Liver (tissue), 9 donors: Measurements from ENCODE around the gene FPR1. TPM values are rescaled to one million over a fixed set of nuclear protein-coding genes. Genes with fewer than 3 reads are reported as not detected.

Experiments
- DNase-seq: peaks from one replicate; pipeline ENCODE4 v3.0.0-alpha.2; 2017; ENCODE audit warnings: low spot score
- H3K27ac ChIP-seq, 2 donors: one replicate each; pipeline ENCODE4 v1.7.0; 2013; ENCODE audit warnings: inconsistent platforms in 2 of 2, low read length in 2 of 2, control low read depth in 1 of 2, low read depth in 1 of 2, mild to moderate bottlenecking in 1 of 2
- H3K27me3 ChIP-seq, 4 donors: one replicate each; pipeline versions ENCODE4 v1.6.1 to v1.7.0; 2013; ENCODE audit warnings: low read length in 3 of 4, inconsistent platforms in 1 of 4, mild to moderate bottlenecking in 1 of 4, moderate library complexity in 1 of 4; ENCODE audit not compliant: control insufficient read depth in 4 of 4, insufficient read depth in 4 of 4
- H3K36me3 ChIP-seq, 4 donors: one replicate each; pipeline versions ENCODE4 v1.6.1 to v1.7.0; 2013; ENCODE audit warnings: low read length in 3 of 4, mild to moderate bottlenecking in 3 of 4, low read depth in 1 of 4, moderate library complexity in 1 of 4; ENCODE audit not compliant: control insufficient read depth in 4 of 4, insufficient read depth in 3 of 4
- H3K4me1 ChIP-seq, 4 donors: one replicate each; pipeline versions ENCODE4 v1.6.1 to v1.7.0; 2013; ENCODE audit warnings: low read length in 3 of 4, mild to moderate bottlenecking in 3 of 4, moderate library complexity in 1 of 4; ENCODE audit not compliant: control insufficient read depth in 4 of 4, insufficient read depth in 4 of 4
- H3K4me3 ChIP-seq, 3 donors: one replicate each; pipeline versions ENCODE4 v1.6.1 to v1.7.0; 2013; ENCODE audit warnings: low read length in 3 of 3, control low read depth in 1 of 3, low read depth in 1 of 3, mild to moderate bottlenecking in 1 of 3
- H3K9ac ChIP-seq, 2 donors: one replicate each; pipeline ENCODE4 v1.7.0; 2013; ENCODE audit warnings: low read length in 2 of 2, mild to moderate bottlenecking in 2 of 2, moderate library complexity in 2 of 2, control low read depth in 1 of 2, low read depth in 1 of 2
- H3K9me3 ChIP-seq, 4 donors: one replicate each; pipeline versions ENCODE4 v1.6.1 to v1.7.0; 2013; ENCODE audit warnings: low read length in 3 of 4; ENCODE audit not compliant: control insufficient read depth in 4 of 4
- ATF3 ChIP-seq: IDR thresholded peaks from 2 replicates; pipeline ENCODE4 v1.6.1; 2016; ENCODE audit warnings: antibody characterized with exemption
- EGR1 ChIP-seq, 2 donors: IDR thresholded peaks; 2 replicates each; pipeline ENCODE4 v1.6.1; 2016 to 2018; ENCODE audit warnings: antibody characterized with exemption in 2 of 2, low read depth in 2 of 2
- FOXA1 ChIP-seq: IDR thresholded peaks from 2 replicates; pipeline ENCODE4 v1.6.1; 2016; ENCODE audit warnings: antibody characterized with exemption
- FOXA2 ChIP-seq: IDR thresholded peaks from 2 replicates; pipeline ENCODE4 v1.6.1; 2016; ENCODE audit warnings: antibody characterized with exemption
- GABPA ChIP-seq, 2 donors: IDR thresholded peaks in 1 of 2; conservative IDR thresholded peaks in 1 of 2; 2 replicates each; pipeline ENCODE4 v1.6.1; 2016; ENCODE audit warnings: antibody characterized with exemption in 2 of 2, mild to moderate bottlenecking in 1 of 2, moderate library complexity in 1 of 2
- HNF4A ChIP-seq, 2 donors: conservative IDR thresholded peaks; 2 replicates each; pipeline ENCODE4 v1.6.1; 2016; ENCODE audit warnings: antibody characterized with exemption in 2 of 2, mild to moderate bottlenecking in 2 of 2
- HNF4G ChIP-seq: IDR thresholded peaks from 2 replicates; pipeline ENCODE4 v1.6.1; 2016; ENCODE audit warnings: antibody characterized with exemption
- JUND ChIP-seq, 2 donors: IDR thresholded peaks; 2 replicates each; pipeline ENCODE4 v1.6.1; 2016; ENCODE audit warnings: antibody characterized with exemption in 2 of 2
- NR2F2 ChIP-seq: IDR thresholded peaks from 2 replicates; pipeline ENCODE4 v1.6.1; 2016; ENCODE audit warnings: antibody characterized with exemption
- RAD21 ChIP-seq, 2 donors: IDR thresholded peaks; 2 replicates each; pipeline ENCODE4 v1.6.1; 2016; ENCODE audit warnings: antibody characterized with exemption in 2 of 2, mild to moderate bottlenecking in 2 of 2
- RXRA ChIP-seq, 2 donors: IDR thresholded peaks; 2 replicates each; pipeline ENCODE4 v1.6.1; 2017 to 2018; ENCODE audit warnings: antibody characterized with exemption in 2 of 2, mild to moderate bottlenecking in 1 of 2
- SP1 ChIP-seq: IDR thresholded peaks from 2 replicates; pipeline ENCODE4 v1.6.1; 2018; ENCODE audit warnings: antibody characterized with exemption, mild to moderate bottlenecking
- TAF1 ChIP-seq: conservative IDR thresholded peaks from 2 replicates; pipeline ENCODE4 v1.6.1; 2016; ENCODE audit warnings: antibody characterized with exemption, mild to moderate bottlenecking
- YY1 ChIP-seq: IDR thresholded peaks from 2 replicates; pipeline ENCODE4 v1.6.1; 2016; ENCODE audit warnings: antibody characterized with exemption, mild to moderate bottlenecking
- WGBS: extraction: QIAGEN DNeasy Blood & Tissue Kit; methylation state at CpG from one replicate; pipeline ENCODE4 v1.1.7; 2013; 5-methylcytosine and 5-hydroxymethylcytosine counted together
- polyA plus RNA-seq, 2 donors: library from polyadenylated mRNA; stranded (reverse) in 1 of 2; unstranded in 1 of 2; fragments of 200-250 nt in 1 of 2; fragments of >200 nt in 1 of 2; fragmentation: Nextera tagmentation in 1 of 2; extraction: Ambion mirVana in 1 of 2; gene quantifications; one replicate each; pipeline versions ENCODE4 v1.2.1 to v1.2.3, GENCODE V29; 2013 to 2015
- total RNA-seq, 2 donors: library from RNA; depleted of rRNA; stranded (reverse); fragments of >200 nt; gene quantifications; one replicate each; pipeline ENCODE4 v1.2.3, GENCODE V29; 2014
- TF ChIP-seq, protein P1 (sequence below): IDR thresholded peaks from 2 replicates; pipeline ENCODE4 v1.6.1; 2016; ENCODE audit warnings: antibody characterized with exemption
- TF ChIP-seq, protein P2 (sequence below): IDR thresholded peaks from 2 replicates; pipeline ENCODE4 v1.6.1; 2016; ENCODE audit warnings: antibody characterized with exemption
- TF ChIP-seq, protein P3 (sequence below): fragments of 150-350 bp; IDR thresholded peaks from 2 replicates; pipeline ENCODE4 v1.5.1; 2017; ENCODE audit warnings: improper control_type of control experiment, low read depth, low read length; ENCODE audit not compliant: missing input control
- TF ChIP-seq, protein P4 (sequence below): IDR thresholded peaks from 2 replicates; pipeline ENCODE4 v1.6.1; 2016; ENCODE audit warnings: antibody characterized with exemption, mild to moderate bottlenecking
- donor health status: healthy.
- donor health status: healthy.
- donor health status: healthy.
- donor health status: healthy.
- donor health status: healthy.

FPR1 gene
- total and polyA plus RNA-seq, 4 donors = 2.7 to 17.0 (median 8.1) TPM

GRCh38 chr19:51727349-51727880 is 24.3 kb downstream of the FPR1 start:
- peaks cover 0 to 11% (median 2%) of the 10 kb centered on the region in 4 donors for H3K27me3 ChIP-seq
- no peaks in the 10 kb centered on the region for H3K4me1 ChIP-seq
- H3K9me3 ChIP-seq = peaks cover 0 to 10% (median 3%) of the 10 kb centered on the region in 4 donors
- 80% methylated on average over 7 of the region's 7 CpGs for WGBS
- H3K27ac ChIP-seq = no peak overlapping the region
- no peak overlapping the region for H3K4me3 ChIP-seq
- no peak overlapping the region for H3K9ac ChIP-seq
- DNase-seq = no peak
- TF ChIP-seq ATF3 = no peak
- no peak for TF ChIP-seq HNF4A (conservative IDR thresholded peaks at IDR 0.05)
- TF ChIP-seq, protein P1, sequence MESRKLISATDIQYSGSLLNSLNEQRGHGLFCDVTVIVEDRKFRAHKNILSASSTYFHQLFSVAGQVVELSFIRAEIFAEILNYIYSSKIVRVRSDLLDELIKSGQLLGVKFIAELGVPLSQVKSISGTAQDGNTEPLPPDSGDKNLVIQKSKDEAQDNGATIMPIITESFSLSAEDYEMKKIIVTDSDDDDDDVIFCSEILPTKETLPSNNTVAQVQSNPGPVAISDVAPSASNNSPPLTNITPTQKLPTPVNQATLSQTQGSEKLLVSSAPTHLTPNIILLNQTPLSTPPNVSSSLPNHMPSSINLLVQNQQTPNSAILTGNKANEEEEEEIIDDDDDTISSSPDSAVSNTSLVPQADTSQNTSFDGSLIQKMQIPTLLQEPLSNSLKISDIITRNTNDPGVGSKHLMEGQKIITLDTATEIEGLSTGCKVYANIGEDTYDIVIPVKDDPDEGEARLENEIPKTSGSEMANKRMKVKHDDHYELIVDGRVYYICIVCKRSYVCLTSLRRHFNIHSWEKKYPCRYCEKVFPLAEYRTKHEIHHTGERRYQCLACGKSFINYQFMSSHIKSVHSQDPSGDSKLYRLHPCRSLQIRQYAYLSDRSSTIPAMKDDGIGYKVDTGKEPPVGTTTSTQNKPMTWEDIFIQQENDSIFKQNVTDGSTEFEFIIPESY = no peak
- no peak for TF ChIP-seq JUND (IDR thresholded peaks at IDR 0.05)
- no peak for TF ChIP-seq HNF4G
- no peak for TF ChIP-seq NR2F2
- TF ChIP-seq YY1 = no peak
- TF ChIP-seq GABPA (IDR thresholded peaks at IDR 0.05 in 1 of 2, conservative IDR thresholded peaks at IDR 0.05 in 1 of 2) = no peak
- TF ChIP-seq, protein P2, sequence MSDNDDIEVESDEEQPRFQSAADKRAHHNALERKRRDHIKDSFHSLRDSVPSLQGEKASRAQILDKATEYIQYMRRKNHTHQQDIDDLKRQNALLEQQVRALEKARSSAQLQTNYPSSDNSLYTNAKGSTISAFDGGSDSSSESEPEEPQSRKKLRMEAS = no peak
- no peak for TF ChIP-seq FOXA1
- no peak for TF ChIP-seq FOXA2
- TF ChIP-seq SP1 = no peak
- TF ChIP-seq, protein P3, sequence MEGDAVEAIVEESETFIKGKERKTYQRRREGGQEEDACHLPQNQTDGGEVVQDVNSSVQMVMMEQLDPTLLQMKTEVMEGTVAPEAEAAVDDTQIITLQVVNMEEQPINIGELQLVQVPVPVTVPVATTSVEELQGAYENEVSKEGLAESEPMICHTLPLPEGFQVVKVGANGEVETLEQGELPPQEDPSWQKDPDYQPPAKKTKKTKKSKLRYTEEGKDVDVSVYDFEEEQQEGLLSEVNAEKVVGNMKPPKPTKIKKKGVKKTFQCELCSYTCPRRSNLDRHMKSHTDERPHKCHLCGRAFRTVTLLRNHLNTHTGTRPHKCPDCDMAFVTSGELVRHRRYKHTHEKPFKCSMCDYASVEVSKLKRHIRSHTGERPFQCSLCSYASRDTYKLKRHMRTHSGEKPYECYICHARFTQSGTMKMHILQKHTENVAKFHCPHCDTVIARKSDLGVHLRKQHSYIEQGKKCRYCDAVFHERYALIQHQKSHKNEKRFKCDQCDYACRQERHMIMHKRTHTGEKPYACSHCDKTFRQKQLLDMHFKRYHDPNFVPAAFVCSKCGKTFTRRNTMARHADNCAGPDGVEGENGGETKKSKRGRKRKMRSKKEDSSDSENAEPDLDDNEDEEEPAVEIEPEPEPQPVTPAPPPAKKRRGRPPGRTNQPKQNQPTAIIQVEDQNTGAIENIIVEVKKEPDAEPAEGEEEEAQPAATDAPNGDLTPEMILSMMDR = no peak
- TF ChIP-seq, protein P4, sequence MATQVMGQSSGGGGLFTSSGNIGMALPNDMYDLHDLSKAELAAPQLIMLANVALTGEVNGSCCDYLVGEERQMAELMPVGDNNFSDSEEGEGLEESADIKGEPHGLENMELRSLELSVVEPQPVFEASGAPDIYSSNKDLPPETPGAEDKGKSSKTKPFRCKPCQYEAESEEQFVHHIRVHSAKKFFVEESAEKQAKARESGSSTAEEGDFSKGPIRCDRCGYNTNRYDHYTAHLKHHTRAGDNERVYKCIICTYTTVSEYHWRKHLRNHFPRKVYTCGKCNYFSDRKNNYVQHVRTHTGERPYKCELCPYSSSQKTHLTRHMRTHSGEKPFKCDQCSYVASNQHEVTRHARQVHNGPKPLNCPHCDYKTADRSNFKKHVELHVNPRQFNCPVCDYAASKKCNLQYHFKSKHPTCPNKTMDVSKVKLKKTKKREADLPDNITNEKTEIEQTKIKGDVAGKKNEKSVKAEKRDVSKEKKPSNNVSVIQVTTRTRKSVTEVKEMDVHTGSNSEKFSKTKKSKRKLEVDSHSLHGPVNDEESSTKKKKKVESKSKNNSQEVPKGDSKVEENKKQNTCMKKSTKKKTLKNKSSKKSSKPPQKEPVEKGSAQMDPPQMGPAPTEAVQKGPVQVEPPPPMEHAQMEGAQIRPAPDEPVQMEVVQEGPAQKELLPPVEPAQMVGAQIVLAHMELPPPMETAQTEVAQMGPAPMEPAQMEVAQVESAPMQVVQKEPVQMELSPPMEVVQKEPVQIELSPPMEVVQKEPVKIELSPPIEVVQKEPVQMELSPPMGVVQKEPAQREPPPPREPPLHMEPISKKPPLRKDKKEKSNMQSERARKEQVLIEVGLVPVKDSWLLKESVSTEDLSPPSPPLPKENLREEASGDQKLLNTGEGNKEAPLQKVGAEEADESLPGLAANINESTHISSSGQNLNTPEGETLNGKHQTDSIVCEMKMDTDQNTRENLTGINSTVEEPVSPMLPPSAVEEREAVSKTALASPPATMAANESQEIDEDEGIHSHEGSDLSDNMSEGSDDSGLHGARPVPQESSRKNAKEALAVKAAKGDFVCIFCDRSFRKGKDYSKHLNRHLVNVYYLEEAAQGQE = no peak
- TF ChIP-seq RAD21 (IDR thresholded peaks at IDR 0.05) = no peak
- no peak for TF ChIP-seq TAF1
- TF ChIP-seq EGR1 (IDR thresholded peaks at IDR 0.05; ENCODE audit: low read depth in 2 of 2) = no peak
- no peak for TF ChIP-seq RXRA (IDR thresholded peaks at IDR 0.05)
- no peaks in the 10 kb centered on the region for H3K36me3 ChIP-seq
